IMR-90 (cell line): Measurements from ENCODE around the gene PGGHG. TPM values are rescaled to one million over a fixed set of nuclear protein-coding genes. Genes with fewer than 3 reads are reported as not detected.

Experiments
- ATAC-seq: fragments of 200-7000 bp; cut with Tn5 transposase; 2 replicates; pipeline ENCODE4 v1.9.1; 2020; ENCODE audit warnings: low read depth, mild to moderate bottlenecking, moderate library complexity
- BruUV-seq: library from RNA; stranded (reverse); fragments of 400-500 nt; replicated peaks from 2 replicates; lab custom pipeline; 2021; lab: Mats Ljungman, UMichigan
- CTCF ChIA-PET: fragments of 300-600 bp; formaldehyde crosslinking; extraction: SDS; loops from one replicate; lab custom pipeline; 2021; ENCODE audit warnings: antibody characterized with exemption; lab: Yijun Ruan, JAX
- POLR2A ChIA-PET: fragments of 300-600 bp; sonication (Branson Sonifier 250); formaldehyde crosslinking; loops from one replicate; lab custom pipeline; 2022; ENCODE audit warnings: antibody characterized with exemption; ENCODE audit not compliant: unreplicated experiment; lab: Charles Lee
- DNase-seq: peaks from one replicate; pipeline ENCODE4 v3.0.0; 2013
- H2AFZ ChIP-seq: replicated peaks from 2 replicates; pipeline ENCODE3; 2013; ENCODE audit warnings: low read length, mild to moderate bottlenecking; ENCODE audit not compliant: poor library complexity
- H2AK5ac ChIP-seq: 2 replicates; pipeline ENCODE4 v1.6.1; 2013; ENCODE audit warnings: low read depth, low read length, inconsistent platforms
- H2AK9ac ChIP-seq: replicated peaks from 2 replicates; pipeline ENCODE3; 2013; ENCODE audit warnings: mild to moderate bottlenecking, low read depth, low read length, moderate library complexity; ENCODE audit not compliant: poor library complexity
- H2BK120ac ChIP-seq: 2 replicates; pipeline ENCODE4 v1.6.1; 2013; ENCODE audit warnings: low read depth, low read length, inconsistent platforms
- H2BK15ac ChIP-seq: 3 replicates; pipeline ENCODE4 v1.6.1; 2013; ENCODE audit warnings: low read depth, low read length, inconsistent platforms
- H2BK20ac ChIP-seq: 2 replicates; pipeline ENCODE4 v1.6.1; 2013; ENCODE audit warnings: low read depth, mild to moderate bottlenecking, inconsistent platforms, low read length, moderate library complexity
- H2BK5ac ChIP-seq: 2 replicates; pipeline ENCODE4 v1.6.1; 2013; ENCODE audit warnings: mild to moderate bottlenecking, low read depth, low read length, inconsistent platforms; ENCODE audit not compliant: poor library complexity, severe bottlenecking
- H3K14ac ChIP-seq: replicated peaks from 2 replicates; pipeline ENCODE4 v1.6.1; 2013; ENCODE audit warnings: low read depth, low read length, inconsistent platforms
- H3K18ac ChIP-seq: 2 replicates; pipeline ENCODE4 v1.6.1; 2013; ENCODE audit warnings: low read depth, low read length, control low read depth
- H3K23ac ChIP-seq: 2 replicates; pipeline ENCODE4 v1.6.1; 2013; ENCODE audit warnings: low read depth, low read length, inconsistent platforms
- H3K27ac ChIP-seq: 2 replicates; pipeline ENCODE4 v1.5.1; 2013; ENCODE audit warnings: mild to moderate bottlenecking, control low read depth, low read length; ENCODE audit not compliant: insufficient read depth
- H3K27me3 ChIP-seq: 2 replicates; pipeline ENCODE4 v1.6.1; 2013; ENCODE audit warnings: low read length; ENCODE audit not compliant: control insufficient read depth, insufficient read depth
- H3K36me3 ChIP-seq: 2 replicates; pipeline ENCODE4 v1.6.1; 2013; ENCODE audit warnings: low read length, mixed read lengths; ENCODE audit not compliant: control insufficient read depth, insufficient read depth
- H3K4ac ChIP-seq: 2 replicates; pipeline ENCODE4 v1.6.1; 2013; ENCODE audit warnings: low read depth, low read length, inconsistent platforms
- H3K4me1 ChIP-seq: 2 replicates; pipeline ENCODE4 v1.6.1; 2013; ENCODE audit warnings: low read length, mixed read lengths; ENCODE audit not compliant: control insufficient read depth, insufficient read depth
- H3K4me2 ChIP-seq: 2 replicates; pipeline ENCODE4 v1.6.1; 2013; ENCODE audit warnings: low read depth, mild to moderate bottlenecking, control low read depth, low read length, moderate library complexity
- H3K4me3 ChIP-seq: 2 replicates; pipeline ENCODE4 v1.5.1; 2013; ENCODE audit warnings: low read depth, mild to moderate bottlenecking, control low read depth, low read length, moderate library complexity; ENCODE audit not compliant: insufficient read depth
- H3K56ac ChIP-seq: 2 replicates; pipeline ENCODE4 v1.6.1; 2013; ENCODE audit warnings: low read length, inconsistent platforms; ENCODE audit not compliant: insufficient read depth; ENCODE audit errors: extremely low read depth
- H3K79me1 ChIP-seq, 2 experiments: 2 replicates each; pipeline ENCODE4 v1.6.1; 2013; ENCODE audit warnings: low read length in 2 of 2, inconsistent platforms in 1 of 2, low read depth in 1 of 2
- H3K9ac ChIP-seq: 2 replicates; pipeline ENCODE4 v1.6.1; 2013; ENCODE audit warnings: low read depth, low read length, control low read depth
- H3K9me1 ChIP-seq: 2 replicates; pipeline ENCODE4 v1.6.1; 2013; ENCODE audit warnings: low read length, inconsistent platforms; ENCODE audit not compliant: insufficient read depth
- H3K9me3 ChIP-seq: 2 replicates; pipeline ENCODE4 v1.6.1; 2013; ENCODE audit warnings: low read length; ENCODE audit not compliant: control insufficient read depth, insufficient read depth
- H4K20me1 ChIP-seq: 2 replicates; pipeline ENCODE4 v1.6.1; 2013; ENCODE audit warnings: low read length, inconsistent platforms; ENCODE audit not compliant: insufficient read depth
- H4K5ac ChIP-seq: 2 replicates; pipeline ENCODE4 v1.6.1; 2013; ENCODE audit warnings: mild to moderate bottlenecking, low read depth, low read length, control low read depth
- H4K8ac ChIP-seq, 2 experiments: 2 replicates each; pipeline ENCODE4 v1.6.1; 2013; ENCODE audit warnings: low read depth in 2 of 2, low read length in 2 of 2, control low read depth in 1 of 2, inconsistent platforms in 1 of 2
- H4K91ac ChIP-seq: 2 replicates; pipeline ENCODE4 v1.6.1; 2013; ENCODE audit warnings: low read depth, low read length, inconsistent platforms; ENCODE audit not compliant: insufficient read depth
- CHD1 ChIP-seq: IDR thresholded peaks from 2 replicates; pipeline ENCODE4 v1.6.1; 2012; ENCODE audit warnings: low read depth, low read length, improper control_type of control experiment
- CTCF ChIP-seq: conservative IDR thresholded peaks from 2 replicates; pipeline ENCODE4 v1.5.1; 2012; ENCODE audit warnings: mild to moderate bottlenecking, low read depth, low read length, improper control_type of control experiment
- FOS ChIP-seq: fragments of 150-350 bp; IDR thresholded peaks from 2 replicates; pipeline ENCODE4 v1.6.1; 2016; ENCODE audit warnings: low read depth, low read length
- MAZ ChIP-seq: IDR thresholded peaks from 2 replicates; pipeline ENCODE4 v1.6.1; 2012; ENCODE audit warnings: low read depth, mild to moderate bottlenecking, low read length, improper control_type of control experiment, moderate library complexity, borderline replicate concordance
- NFE2L2 ChIP-seq: fragments of 150-350 bp; IDR thresholded peaks from 2 replicates; pipeline ENCODE4 v1.6.1; 2016; ENCODE audit warnings: low read depth, mild to moderate bottlenecking, low read length
- POLR2A ChIP-seq: IDR thresholded peaks from 2 replicates; pipeline ENCODE4 v1.6.1; 2012; ENCODE audit warnings: mild to moderate bottlenecking, low read depth, low read length
- WGBS, 2 experiments: methylation state at CpG; one replicate each; pipeline versions ENCODE4 v1.1.5 to v1.1.7; 2013; ENCODE audit warnings: missing lambda C conversion rate in 2 of 2; ENCODE audit not compliant: insufficient read length in 1 of 2; ENCODE audit errors: extremely low coverage in 2 of 2; 5-methylcytosine and 5-hydroxymethylcytosine counted together
- dilution Hi-C: fragments of 300-500 bp; cut with HindIII; formaldehyde crosslinking; loops from one replicate; pipeline ENCODE4 v1.14.3; 2018; ENCODE audit warnings: low sequenced_read_pairs; ENCODE audit not compliant: unreplicated experiment
- in situ Hi-C: fragments of 300-500 bp; cut with MboI; formaldehyde crosslinking; loops from 3 replicates; pipeline ENCODE4 v1.14.3; 2019; ENCODE audit warnings: low sequenced_read_pairs, inconsistent platforms, mixed read lengths
- intact Hi-C: fragments of 100-400 bp; cut with micrococcal nuclease; formaldehyde crosslinking; loops from 2 replicates; pipeline ENCODE4 v1.10.0; 2022
- polyA plus RNA-seq, 3 experiments: library from polyadenylated mRNA; depleted of rRNA; stranded (reverse); fragments of >200 nt; gene quantifications; 2 replicates each; pipeline ENCODE4 v1.2.3, GENCODE V29; 2012; ENCODE audit warnings: low replicate concordance in 1 of 3
- total RNA-seq: library from RNA; depleted of rRNA; stranded (reverse); fragments of >200 nt; gene quantifications from 2 replicates; pipeline ENCODE4 v1.2.3, GENCODE V29; 2012

PGGHG gene
- total and polyA plus RNA-seq, 2 of the 4 experiments (the other 2 are of a cell fraction) = 1.8 to 17.0 TPM

DNA sequence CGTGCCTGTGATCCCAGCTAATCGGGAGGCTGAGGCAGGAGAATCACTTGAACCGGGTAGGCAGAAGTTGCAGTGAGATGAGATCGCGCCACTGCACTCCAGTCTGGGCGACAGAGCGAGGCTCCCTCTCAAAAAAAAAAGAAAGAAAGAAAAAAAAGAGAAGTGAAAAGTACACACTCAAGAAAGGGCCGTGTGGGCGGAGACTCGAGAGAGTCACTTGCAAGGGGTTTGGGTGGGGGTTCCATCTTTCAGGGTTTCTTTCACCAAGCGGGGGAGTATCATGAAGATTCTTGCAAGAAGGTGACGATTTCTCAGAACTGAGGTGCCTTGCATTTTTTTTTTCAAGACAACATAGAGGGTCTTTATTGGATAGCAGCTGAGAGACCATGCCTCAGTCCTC, 14.4 kb downstream of the PGGHG start:
- H3K4me3 ChIP-seq = no peak overlapping the region
- 60% methylated on average over 1 of the region's 12 CpGs; no CpG with 5 or more reads in 1 of the 2 experiments for WGBS, 2 experiments
- intact Hi-C loops = no loop called here
- H3K79me1 ChIP-seq = no peaks in the 10 kb centered on the region
- no peak overlapping the region for H3K23ac ChIP-seq
- no peak overlapping the region for H4K8ac ChIP-seq
- BruUV-seq = no TSS peak
- H2BK5ac ChIP-seq = no peak overlapping the region
- H3K36me3 ChIP-seq = no peaks in the 10 kb centered on the region
- H3K4me2 ChIP-seq = no peak overlapping the region
- TF ChIP-seq CTCF (no peak), FOS (no peak), CHD1 (no peak), NFE2L2 (no peak), MAZ (no peak), POLR2A (no peak)
- no peak overlapping the region for H4K91ac ChIP-seq
- POLR2A ChIA-PET = no interaction called here
- no peak overlapping the region for H2AK9ac ChIP-seq
- dilution Hi-C loops = no loop called here
- no peaks in the 10 kb centered on the region for H4K20me1 ChIP-seq
- no peak overlapping the region for H3K9ac ChIP-seq
- ATAC-seq = no peak
- H3K9me1 ChIP-seq = no peaks in the 10 kb centered on the region
- DNase-seq = no peak
- no peaks in the 10 kb centered on the region for H3K9me3 ChIP-seq
- no peak overlapping the region for H3K56ac ChIP-seq
- H2AK5ac ChIP-seq = no peak overlapping the region
- no peak overlapping the region for H3K14ac ChIP-seq
- peaks cover 2% of the 10 kb centered on the region; the same call in 1 of the 2 replicates for H3K4me1 ChIP-seq
- H4K5ac ChIP-seq = no peak overlapping the region
- H3K27ac ChIP-seq = no peak overlapping the region
- no peak overlapping the region for H2BK15ac ChIP-seq
- CTCF ChIA-PET = no interaction called here
- H3K4ac ChIP-seq = no peak overlapping the region
- no peak overlapping the region for H2BK20ac ChIP-seq
- in situ Hi-C loops = loop anchor here (10.0 kb wide), 2 partner anchors 51 to 151 kb away; partner anchors contain the start of gene PTDSS2
- peaks cover 8% of the 10 kb centered on the region for H3K27me3 ChIP-seq
- no peak overlapping the region for H2BK120ac ChIP-seq
- no peak overlapping the region for H2AFZ ChIP-seq
- no peak overlapping the region for H3K18ac ChIP-seq
